Karpas-422 (cell line): ENCODE measurements around the gene SHISAL1. TPM values are rescaled to one million over a fixed set of nuclear protein-coding genes. Genes with fewer than 3 reads are reported as not detected.

ENCODE experiments used
- DNase-seq: peaks from one replicate; pipeline ENCODE4 v3.0.0-alpha.2; 2015
- H2AFZ ChIP-seq: fragments of 200-600 bp; sonication (generic); 2 replicates; pipeline ENCODE4 v1.6.1; 2014; ENCODE audit warnings: antibody characterized with exemption, low read length, mixed read lengths
- H3K27ac ChIP-seq: fragments of 200-600 bp; sonication (generic); 2 replicates; pipeline ENCODE4 v1.5.1; 2014; ENCODE audit warnings: mild to moderate bottlenecking, low read length, moderate library complexity
- H3K27me3 ChIP-seq: fragments of 200-600 bp; sonication (generic); 2 replicates; pipeline ENCODE4 v1.6.1; 2014; ENCODE audit warnings: low read length, mixed read lengths
- H3K36me3 ChIP-seq: fragments of 200-600 bp; sonication (generic); 2 replicates; pipeline ENCODE4 v1.6.1; 2014; ENCODE audit warnings: low read length, mixed read lengths; ENCODE audit not compliant: insufficient read depth
- H3K4me1 ChIP-seq: fragments of 200-600 bp; sonication (generic); 2 replicates; pipeline ENCODE4 v1.6.1; 2014; ENCODE audit warnings: mild to moderate bottlenecking, low read length, mixed read lengths
- H3K4me2 ChIP-seq: fragments of 200-600 bp; sonication (generic); 2 replicates; pipeline ENCODE4 v1.6.1; 2014; ENCODE audit warnings: low read length, low read depth, mild to moderate bottlenecking; ENCODE audit not compliant: poor library complexity, severe bottlenecking
- H3K4me3 ChIP-seq: fragments of 200-600 bp; sonication (generic); 2 replicates; pipeline ENCODE4 v1.5.1; 2014; ENCODE audit warnings: mild to moderate bottlenecking, antibody characterized with exemption, low read length, mixed read lengths
- H3K79me2 ChIP-seq: fragments of 200-600 bp; sonication (generic); 2 replicates; pipeline ENCODE4 v1.6.1; 2014; ENCODE audit warnings: mild to moderate bottlenecking, low read length, mixed read lengths
- H3K9ac ChIP-seq: fragments of 200-600 bp; sonication (generic); 2 replicates; pipeline ENCODE4 v1.6.0; 2014; ENCODE audit warnings: low read length
- H3K9me2 ChIP-seq: fragments of 200-600 bp; sonication (generic), shearing (Covaris generic); replicated peaks from 2 replicates; pipeline ENCODE4 v1.6.0; 2014; ENCODE audit warnings: mild to moderate bottlenecking, low read length, moderate library complexity; ENCODE audit not compliant: insufficient read depth
- H3K9me3 ChIP-seq: fragments of 300-700, 200-600 bp; sonication (generic); 2 replicates; pipeline ENCODE4 v1.6.1; 2014; ENCODE audit warnings: low read length, mixed read lengths
- H4K20me1 ChIP-seq: fragments of 200-600 bp; sonication (generic); 2 replicates; pipeline ENCODE4 v1.6.1; 2014; ENCODE audit warnings: mild to moderate bottlenecking, antibody characterized with exemption, low read length, low read depth; ENCODE audit not compliant: insufficient read depth
- total RNA-seq: library from RNA; depleted of rRNA; stranded (reverse); fragments of >200 nt; shearing (Covaris generic); gene quantifications from 2 replicates; pipeline ENCODE4 v1.2.3, GENCODE V29; 2014; ENCODE audit warnings: low replicate concordance

SHISAL1 gene
- total RNA-seq, 1 experiment from 2014 or later = not detected

DNA sequence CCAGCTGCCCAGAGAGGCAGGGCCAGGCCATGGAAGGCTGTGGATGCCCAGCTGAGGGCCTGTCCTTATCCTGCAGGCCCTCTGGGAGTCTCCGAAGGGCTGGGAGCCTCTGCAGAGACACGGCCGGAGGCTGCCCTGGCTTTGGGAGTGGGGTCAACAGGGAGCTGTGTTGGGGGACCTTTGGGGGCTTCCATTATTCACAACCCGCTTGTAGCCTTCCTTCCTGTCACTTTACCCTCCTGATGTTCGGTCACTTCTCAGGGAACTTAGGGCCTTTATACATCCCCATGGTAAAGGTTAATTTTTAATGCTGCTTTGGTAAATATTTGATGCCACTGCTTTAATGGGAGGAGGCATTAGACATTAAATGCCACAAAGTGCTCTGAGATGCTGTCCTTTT lies 44.9 kb downstream of the SHISAL1 start:
- H3K27me3 ChIP-seq = no peaks in the 10 kb centered on the region
- H3K4me3 ChIP-seq = no peak overlapping the region
- no peak overlapping the region for H2AFZ ChIP-seq
- no peaks in the 10 kb centered on the region for H3K36me3 ChIP-seq
- no peaks in the 10 kb centered on the region for H3K9me3 ChIP-seq
- H3K27ac ChIP-seq = no peak overlapping the region
- H3K4me2 ChIP-seq = no peak overlapping the region
- H3K9ac ChIP-seq = no peak overlapping the region
- DNase-seq = no peak
- no peaks in the 10 kb centered on the region for H3K79me2 ChIP-seq
- H4K20me1 ChIP-seq = no peaks in the 10 kb centered on the region
- H3K9me2 ChIP-seq = no peaks in the 10 kb centered on the region
- H3K4me1 ChIP-seq = no peaks in the 10 kb centered on the region

- no peaks in the 10 kb centered on the region for H4K20me1 ChIP-seq
Measured at GRCh38 chr22:44266796-44267760, 45.7 kb downstream of the SHISAL1 start.

GRCh38 chr22:44263547-44263946 lies 49.2 kb downstream of the SHISAL1 start:
- Histone ChIP-seq H3K4me3 (no peak overlapping the region), H3K9me3 (no peaks in the 10 kb centered on the region), H3K4me1 (no peaks in the 10 kb centered on the region), H3K4me2 (no peak overlapping the region), H3K79me2 (no peaks in the 10 kb centered on the region), H2AFZ (no peak overlapping the region), H3K27ac (no peak overlapping the region), H3K27me3 (no peaks in the 10 kb centered on the region), H4K20me1 (no peaks in the 10 kb centered on the region), H3K9ac (no peak overlapping the region), H3K9me2 (no peaks in the 10 kb centered on the region), H3K36me3 (no peaks in the 10 kb centered on the region)
- DNase-seq = no peak

More at GRCh38 chr22:44266796-44267760, 45.7 kb downstream of the SHISAL1 start:
- no peaks in the 10 kb centered on the region for H3K9me2 ChIP-seq
- no peak overlapping the region for H2AFZ ChIP-seq
- no peaks in the 10 kb centered on the region for H3K4me1 ChIP-seq
- no peak overlapping the region for H3K4me2 ChIP-seq
- no peak for DNase-seq
- no peak overlapping the region for H3K9ac ChIP-seq
- H3K27ac ChIP-seq = no peak overlapping the region
- no peaks in the 10 kb centered on the region for H3K36me3 ChIP-seq
- no peak overlapping the region for H3K4me3 ChIP-seq
- H3K27me3 ChIP-seq = no peaks in the 10 kb centered on the region
- no peaks in the 10 kb centered on the region for H3K79me2 ChIP-seq
- H3K9me3 ChIP-seq = no peaks in the 10 kb centered on the region

- no peak overlapping the region for H3K4me2 ChIP-seq
- H3K4me1 ChIP-seq = no peaks in the 10 kb centered on the region
- no peak overlapping the region for H3K4me3 ChIP-seq
- no peak for DNase-seq
- H2AFZ ChIP-seq = no peak overlapping the region
- no peak overlapping the region for H3K9ac ChIP-seq
- H4K20me1 ChIP-seq = no peaks in the 10 kb centered on the region
- H3K36me3 ChIP-seq = no peaks in the 10 kb centered on the region
- no peaks in the 10 kb centered on the region for H3K79me2 ChIP-seq
- H3K27me3 ChIP-seq = no peaks in the 10 kb centered on the region
- no peaks in the 10 kb centered on the region for H3K9me3 ChIP-seq
- no peaks in the 10 kb centered on the region for H3K9me2 ChIP-seq
- H3K27ac ChIP-seq = no peak overlapping the region
Measured at GRCh38 chr22:44261861-44262595, 50.7 kb downstream of the SHISAL1 start.

- Histone ChIP-seq H3K27ac (no peak overlapping the region), H4K20me1 (no peaks in the 10 kb centered on the region), H3K9me3 (no peaks in the 10 kb centered on the region), H3K79me2 (no peaks in the 10 kb centered on the region), H3K9me2 (no peaks in the 10 kb centered on the region), H3K4me2 (no peak overlapping the region), H3K4me3 (no peak overlapping the region), H3K9ac (no peak overlapping the region), H2AFZ (no peak overlapping the region), H3K27me3 (no peaks in the 10 kb centered on the region), H3K36me3 (no peaks in the 10 kb centered on the region), H3K4me1 (no peaks in the 10 kb centered on the region)
- no peak for DNase-seq
Measured at GRCh38 chr22:44261164-44261860, 51.4 kb downstream of the SHISAL1 start.

DNA sequence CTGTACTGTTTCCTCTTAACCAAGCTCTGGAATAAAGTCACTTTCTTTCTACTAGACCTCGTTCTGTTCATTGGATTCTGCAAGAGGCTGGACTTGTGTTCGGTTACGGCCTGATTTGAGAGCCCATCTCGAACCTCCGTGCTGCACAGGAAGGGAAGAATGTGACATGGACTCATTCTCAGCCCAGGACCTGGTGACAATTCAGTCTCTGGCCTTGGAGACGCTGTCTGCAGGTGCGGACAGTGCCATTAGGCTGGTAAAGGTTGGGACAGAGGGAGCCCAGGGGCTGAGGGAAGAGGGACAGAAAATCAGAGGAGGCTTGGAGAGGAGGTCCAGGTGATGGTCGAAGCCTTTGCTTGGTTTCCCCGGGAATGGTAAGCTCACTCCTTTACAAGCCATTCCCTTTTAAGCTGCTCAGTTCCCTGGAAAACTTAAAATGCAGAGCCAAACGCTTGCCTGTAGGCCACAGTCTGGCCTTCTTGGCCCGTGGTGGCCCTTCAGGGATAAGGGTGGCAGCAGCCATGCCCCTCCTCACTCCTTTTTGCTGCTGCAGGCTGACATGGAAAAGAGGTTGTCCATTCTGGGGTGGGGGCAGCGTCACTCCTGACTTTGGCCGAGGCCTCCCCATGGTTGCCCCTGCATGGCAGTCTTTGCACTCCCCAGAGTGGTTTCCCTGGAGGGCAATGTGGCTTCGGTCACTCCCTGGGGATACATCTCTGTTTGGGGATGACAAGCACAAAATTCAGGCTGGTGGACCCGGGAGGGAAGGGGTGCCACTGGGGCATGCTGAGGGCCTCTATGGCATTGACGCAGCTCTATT lies 52.3 kb downstream of the SHISAL1 start:
- no peak overlapping the region for H2AFZ ChIP-seq
- H3K36me3 ChIP-seq = no peaks in the 10 kb centered on the region
- H3K9ac ChIP-seq = no peak overlapping the region
- H3K27ac ChIP-seq = no peak overlapping the region
- no peaks in the 10 kb centered on the region for H4K20me1 ChIP-seq
- no peaks in the 10 kb centered on the region for H3K9me2 ChIP-seq
- no peaks in the 10 kb centered on the region for H3K9me3 ChIP-seq
- no peak overlapping the region for H3K4me3 ChIP-seq
- no peak overlapping the region for H3K4me2 ChIP-seq
- H3K79me2 ChIP-seq = no peaks in the 10 kb centered on the region
- DNase-seq = no peak
- no peaks in the 10 kb centered on the region for H3K27me3 ChIP-seq
- no peaks in the 10 kb centered on the region for H3K4me1 ChIP-seq

DNA sequence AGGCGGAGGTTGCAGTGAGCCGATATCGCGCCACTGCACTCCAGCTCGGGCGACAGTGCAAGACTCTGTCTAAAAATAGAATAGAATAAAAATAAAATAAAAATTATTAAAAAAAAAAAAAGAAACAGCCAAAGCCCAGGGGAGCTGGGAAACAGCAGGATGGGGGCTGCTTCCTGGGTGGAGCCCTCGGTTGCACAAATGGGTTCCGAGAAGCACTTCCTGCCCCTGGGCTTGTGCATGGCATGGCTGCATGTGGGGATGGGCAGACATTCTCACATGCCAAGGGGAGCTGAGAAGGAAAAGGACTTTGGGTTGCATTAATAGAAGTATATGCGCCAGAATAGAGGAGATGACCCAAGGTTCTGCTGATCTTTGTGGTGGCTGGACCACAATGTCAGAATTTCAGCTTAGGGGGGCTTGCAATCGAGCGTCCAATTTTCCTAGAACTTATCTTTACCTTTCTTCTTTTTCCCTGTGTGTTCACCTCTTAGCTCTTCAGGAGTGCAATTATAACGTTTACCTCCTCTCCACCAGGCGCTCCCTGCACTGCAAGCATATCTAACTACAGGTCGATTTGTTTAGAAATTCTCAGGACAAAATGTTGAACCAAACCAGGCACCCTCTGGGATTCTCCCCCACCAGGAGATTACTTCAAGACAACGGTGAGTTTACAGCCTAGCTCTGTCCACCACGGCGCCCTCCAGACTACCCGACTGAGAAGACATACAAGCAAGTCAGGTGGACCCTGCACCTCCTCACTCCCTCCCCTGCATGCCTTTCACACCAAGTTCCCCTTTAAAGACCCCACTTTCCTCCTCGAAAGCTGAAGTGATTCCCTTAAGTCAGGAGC lies 53.2 kb downstream of the SHISAL1 start:
- Histone ChIP-seq H3K27ac (no peak overlapping the region), H3K79me2 (no peaks in the 10 kb centered on the region), H3K4me3 (no peak overlapping the region), H2AFZ (no peak overlapping the region), H3K36me3 (no peaks in the 10 kb centered on the region), H3K27me3 (no peaks in the 10 kb centered on the region), H3K4me1 (no peaks in the 10 kb centered on the region), H3K9me3 (no peaks in the 10 kb centered on the region), H3K4me2 (no peak overlapping the region), H4K20me1 (no peaks in the 10 kb centered on the region), H3K9ac (no peak overlapping the region), H3K9me2 (no peaks in the 10 kb centered on the region)
- DNase-seq = no peak
